WTC11 (cell line): ENCODE results near the gene EVC. TPM values are rescaled to one million over a fixed set of nuclear protein-coding genes. Genes with fewer than 3 reads are reported as not detected.

ENCODE experiments used
- ATAC-seq: fragments of 200-7000 bp; cut with Tn5 transposase; 2 replicates; pipeline ENCODE4 v1.10.0; 2021; ENCODE audit warnings: mild to moderate bottlenecking, moderate library complexity
- CTCF ChIA-PET: fragments of 300-600 bp; sonication (Branson Sonifier 250); formaldehyde crosslinking; loops from one replicate; lab custom pipeline; 2021; ENCODE audit warnings: antibody characterized with exemption; lab: Charles Lee
- POLR2A ChIA-PET: fragments of 350-600 bp; sonication (Branson Sonifier 250); formaldehyde crosslinking; loops from one replicate; lab custom pipeline; 2021; ENCODE audit warnings: antibody characterized with exemption; lab: Charles Lee
- DNase-seq: peaks from one replicate; pipeline ENCODE4 v3.0.0; 2021; ENCODE audit warnings: low spot score
- H3K27ac Mint-ChIP-seq: 2 replicates; pipeline ENCODE4 v1.8.0; 2021; ENCODE audit warnings: mixed read lengths
- H3K27me3 Mint-ChIP-seq: 2 replicates; pipeline ENCODE4 v1.8.0; 2021; ENCODE audit warnings: low read depth, mild to moderate bottlenecking, moderate library complexity, mixed read lengths
- H3K36me3 Mint-ChIP-seq: 2 replicates; pipeline ENCODE4 v1.8.0; 2021; ENCODE audit warnings: mixed read lengths
- H3K4me1 Mint-ChIP-seq: 2 replicates; pipeline ENCODE4 v1.8.0; 2022; ENCODE audit warnings: mixed read lengths
- H3K4me3 Mint-ChIP-seq: 2 replicates; pipeline ENCODE4 v1.8.0; 2021; ENCODE audit warnings: mild to moderate bottlenecking, moderate library complexity, mixed read lengths
- H3K9me3 Mint-ChIP-seq: 2 replicates; pipeline ENCODE4 v1.8.0; 2021; ENCODE audit warnings: mixed read lengths
- AR ChIP-seq: fragments of 250-450 bp; sonication (Bioruptor Pico); IDR thresholded peaks from 2 replicates; pipeline ENCODE4 v1.9.0; 2021; ENCODE audit warnings: mild to moderate bottlenecking
- CBFB ChIP-seq: sonication (generic); formaldehyde crosslinking; IDR thresholded peaks from 2 replicates; pipeline ENCODE4 v1.8.1; 2022; ENCODE audit warnings: mild to moderate bottlenecking, low read depth, missing genetic modification reagents
- CDX4 ChIP-seq: fragments of 250-450 bp; sonication (Bioruptor Pico); IDR thresholded peaks from 2 replicates; pipeline ENCODE4 v1.9.0; 2021; ENCODE audit warnings: moderate library complexity, mild to moderate bottlenecking, inconsistent platforms, borderline replicate concordance
- E2F1 ChIP-seq: sonication (generic); formaldehyde crosslinking; IDR thresholded peaks from 2 replicates; pipeline ENCODE4 v1.8.0; 2022; ENCODE audit warnings: mild to moderate bottlenecking, missing genetic modification reagents
- ELF4 ChIP-seq: sonication (generic); formaldehyde crosslinking; IDR thresholded peaks from 2 replicates; pipeline ENCODE4 v1.8.1; 2022; ENCODE audit warnings: low read depth, mild to moderate bottlenecking, moderate library complexity, missing genetic modification reagents
- ETV6 ChIP-seq: sonication (generic); formaldehyde crosslinking; IDR thresholded peaks from 2 replicates; pipeline ENCODE4 v1.8.1; 2022; ENCODE audit warnings: mild to moderate bottlenecking, missing genetic modification reagents
- FOXJ3 ChIP-seq: sonication (generic); formaldehyde crosslinking; IDR thresholded peaks from 2 replicates; pipeline ENCODE4 v1.9.0; 2021; ENCODE audit warnings: missing genetic modification reagents, mild to moderate bottlenecking, borderline replicate concordance
- FOXP4 ChIP-seq: sonication (generic); formaldehyde crosslinking; IDR thresholded peaks from 2 replicates; pipeline ENCODE4 v1.8.0; 2022; ENCODE audit warnings: mild to moderate bottlenecking, missing genetic modification reagents
- IRF1 ChIP-seq: sonication (generic); formaldehyde crosslinking; IDR thresholded peaks from 2 replicates; pipeline ENCODE4 v1.8.0; 2023; ENCODE audit warnings: missing genetic modification reagents
- IRF2 ChIP-seq: sonication (generic); formaldehyde crosslinking; IDR thresholded peaks from 2 replicates; pipeline ENCODE4 v1.8.0; 2022; ENCODE audit warnings: low read depth, missing genetic modification reagents, borderline replicate concordance
- MLX ChIP-seq: sonication (generic); formaldehyde crosslinking; IDR thresholded peaks from 2 replicates; pipeline ENCODE4 v1.8.1; 2023; ENCODE audit warnings: mild to moderate bottlenecking, missing genetic modification reagents, moderate library complexity
- OVOL2 ChIP-seq: fragments of 250-450 bp; sonication (Bioruptor Pico); IDR thresholded peaks from 2 replicates; pipeline ENCODE4 v1.9.0; 2021; ENCODE audit warnings: mild to moderate bottlenecking, borderline replicate concordance
- RELA ChIP-seq: sonication (generic); formaldehyde crosslinking; IDR thresholded peaks from 2 replicates; pipeline ENCODE4 v1.8.1; 2022; ENCODE audit warnings: missing genetic modification reagents, mild to moderate bottlenecking, borderline replicate concordance
- SMAD3 ChIP-seq: sonication (generic); formaldehyde crosslinking; IDR thresholded peaks from 2 replicates; pipeline ENCODE4 v1.8.0; 2022; ENCODE audit warnings: missing genetic modification reagents, mild to moderate bottlenecking, borderline replicate concordance
- USF1 ChIP-seq: sonication (generic); formaldehyde crosslinking; IDR thresholded peaks from 2 replicates; pipeline ENCODE4 v1.8.0; 2022; ENCODE audit warnings: mild to moderate bottlenecking, missing genetic modification reagents
- ZNF121 ChIP-seq: sonication (generic); formaldehyde crosslinking; IDR thresholded peaks from 2 replicates; pipeline ENCODE4 v1.8.0; 2023; ENCODE audit warnings: missing genetic modification reagents
- ZNF396 ChIP-seq: fragments of 250-450 bp; sonication (Bioruptor Pico); IDR thresholded peaks from 2 replicates; pipeline ENCODE4 v1.8.0; 2021; ENCODE audit warnings: mild to moderate bottlenecking, moderate library complexity, borderline replicate concordance
- ZNF512 ChIP-seq: sonication (generic); formaldehyde crosslinking; IDR thresholded peaks from 2 replicates; pipeline ENCODE4 v1.8.1; 2022; ENCODE audit warnings: missing genetic modification reagents, borderline replicate concordance
- total RNA-seq: library from RNA; stranded (reverse); gene quantifications from 3 replicates; pipeline ENCODE4 v1.2.3, GENCODE V29; 2021

Gene EVC
- total RNA-seq, 1 experiment from 2014 or later, result 12.5 TPM

GRCh38 chr4:5800496-5800895 is 89.5 kb downstream of the EVC start:
- CTCF ChIA-PET, result no interaction called here
- ATAC-seq, result no peak
- H3K36me3 Mint-ChIP-seq, result peaks cover 25% of the 10 kb centered on the region

GRCh38 chr4:5801696-5802095 is 90.7 kb downstream of the EVC start:
- ChIA-PET CTCF (no interaction called here), POLR2A (no interaction called here)
- H3K4me1 Mint-ChIP-seq, result no peaks in the 10 kb centered on the region
- H3K27me3 Mint-ChIP-seq, result no peaks in the 10 kb centered on the region
- ATAC-seq (no peak), DNase-seq (no peak)
- TF ChIP-seq ELF4 (CRISPR knock-in tag) (no peak), ETV6 (no peak), RELA (CRISPR knock-in tag) (no peak), FOXP4 (CRISPR knock-in tag) (no peak), ZNF396 (no peak)
- H3K4me3 Mint-ChIP-seq, result no peak overlapping the region
- no peak overlapping the region for H3K27ac Mint-ChIP-seq
- peaks cover 24% of the 10 kb centered on the region for H3K36me3 Mint-ChIP-seq
- no peaks in the 10 kb centered on the region for H3K9me3 Mint-ChIP-seq

More at GRCh38 chr4:5800496-5800895, 89.5 kb downstream of the EVC start:
- Mint-ChIP-seq H3K4me3 (no peak overlapping the region), H3K27ac (no peak overlapping the region), H3K4me1 (no peaks in the 10 kb centered on the region), H3K27me3 (no peaks in the 10 kb centered on the region), H3K9me3 (no peaks in the 10 kb centered on the region)
- TF ChIP-seq MLX (CRISPR knock-in tag), result no peak
- no peak for TF ChIP-seq IRF1
- TF ChIP-seq ZNF121, result no peak
- TF ChIP-seq SMAD3 (CRISPR knock-in tag), result no peak
- TF ChIP-seq CBFB (CRISPR knock-in tag), result no peak
- TF ChIP-seq E2F1 (CRISPR knock-in tag), result no peak
- no peak for TF ChIP-seq ZNF512
- no peak for TF ChIP-seq OVOL2 (CRISPR knock-in tag)
- DNase-seq, result no peak
- POLR2A ChIA-PET, result no interaction called here

- Mint-ChIP-seq H3K4me1 (no peaks in the 10 kb centered on the region), H3K4me3 (no peak overlapping the region), H3K27me3 (no peaks in the 10 kb centered on the region), H3K27ac (no peak overlapping the region), H3K36me3 (peaks cover 26% of the 10 kb centered on the region), H3K9me3 (no peaks in the 10 kb centered on the region)
- DNase-seq (no peak), ATAC-seq (no peak)
- CTCF ChIA-PET, result interaction anchor here (1.3 to 2.6 kb wide), 2 partner anchors 10 to 178 kb away, joined by 4 to 12 read pairs; no protein-coding TSS in a partner anchor
- POLR2A ChIA-PET, result no interaction called here
- TF ChIP-seq USF1 (CRISPR knock-in tag) (no peak), FOXJ3 (no peak), CDX4 (CRISPR knock-in tag) (no peak), IRF2 (CRISPR knock-in tag) (no peak), MLX (CRISPR knock-in tag) (no peak), FOXP4 (CRISPR knock-in tag) (no peak), AR (no peak)
Observed at GRCh38 chr4:5802565-5802964, 91.6 kb downstream of the EVC start.
